ENCODE measurements around the gene CLPTM1L.

The CLPTM1L gene

DNA sequence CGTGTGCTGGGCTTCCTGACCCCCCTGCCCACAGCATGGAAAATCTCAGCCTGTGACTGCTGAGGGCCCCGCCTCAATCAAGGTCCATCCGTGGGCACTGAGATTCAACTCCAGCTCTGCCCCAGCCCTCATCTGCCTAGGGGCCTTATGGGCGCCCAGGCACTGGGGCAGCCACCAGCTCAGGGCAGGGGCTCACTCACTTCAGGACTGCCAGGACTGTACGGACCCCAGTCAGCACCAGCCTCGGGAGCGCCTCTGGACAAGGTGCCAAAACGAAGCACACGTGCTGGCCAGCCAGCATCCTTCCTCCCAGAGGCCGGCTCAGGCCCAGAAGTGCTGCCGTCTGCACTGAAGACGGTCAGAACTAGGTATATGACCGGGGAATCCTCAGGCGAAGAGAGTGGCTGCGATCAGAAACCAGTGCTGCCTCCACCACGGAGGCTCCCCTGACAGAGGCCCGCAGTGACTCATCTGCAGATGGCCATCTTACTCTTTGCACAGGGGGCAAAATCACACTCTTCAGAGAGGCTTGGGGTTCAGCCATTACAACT lies 19.6 kb downstream of the CLPTM1L start:
- no peak for DNase-seq

DNA sequence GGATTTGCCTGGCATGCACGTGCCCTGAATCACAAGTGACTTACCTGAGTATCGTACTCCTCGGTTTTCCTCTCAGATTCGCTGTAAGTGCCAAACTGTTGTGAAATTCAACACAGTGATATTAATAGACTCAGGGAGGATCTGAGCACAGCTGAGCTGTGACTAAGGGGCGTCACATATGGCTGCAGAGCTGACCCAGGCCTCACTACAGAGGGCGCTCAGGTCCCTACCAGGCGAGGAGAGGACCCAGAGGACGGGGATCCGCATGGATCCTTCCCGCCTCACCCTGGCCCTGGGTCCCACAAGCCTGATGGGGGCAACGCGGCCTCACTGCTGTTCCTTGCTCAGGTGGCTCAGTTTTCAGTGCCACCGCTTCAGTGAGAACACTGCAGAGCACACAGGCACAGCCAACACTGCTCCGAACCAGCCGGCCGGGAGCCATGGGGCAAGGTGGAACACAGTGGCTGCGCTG lies 20.1 kb downstream of the CLPTM1L start:
- no peak for DNase-seq

DNA sequence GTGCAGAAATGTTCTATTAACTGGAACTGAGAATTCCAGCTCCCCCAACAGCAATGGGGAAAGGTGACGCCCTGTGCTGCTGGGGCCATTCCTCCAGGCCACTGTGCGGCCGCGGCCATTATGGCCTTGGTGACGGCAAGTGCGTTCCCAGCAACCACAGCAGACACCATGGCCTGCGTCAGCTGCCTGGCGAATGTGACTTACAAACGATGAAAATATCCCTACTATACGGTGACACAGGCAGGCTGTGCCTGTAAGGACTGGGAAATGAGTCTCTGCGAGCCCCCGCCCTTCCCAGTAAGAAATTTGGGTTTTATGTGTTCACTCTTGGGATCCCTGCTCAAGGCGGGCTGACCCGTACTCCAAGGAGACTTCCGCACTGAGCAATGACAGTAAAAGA lies 20.6 kb downstream of the CLPTM1L start:
- no peak for DNase-seq

DNA sequence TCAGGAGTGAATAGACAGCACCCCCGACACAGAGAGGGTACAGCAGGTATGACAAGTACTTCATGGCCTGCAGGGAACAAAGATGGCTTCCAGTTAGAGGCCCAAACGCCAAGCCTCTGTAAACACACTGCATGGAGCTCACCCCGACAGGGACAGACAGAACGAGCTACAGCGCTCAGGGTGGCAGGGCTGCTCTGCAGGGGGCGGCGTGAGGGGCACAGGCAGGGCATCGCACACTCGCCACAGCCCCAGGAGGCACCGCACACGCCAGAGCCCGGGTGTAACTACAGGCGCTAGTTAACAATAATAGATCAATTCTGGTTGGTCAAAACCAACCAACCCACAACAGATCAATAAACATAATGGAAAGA lies 21.1 kb downstream of the CLPTM1L start:
- DNase-seq, result no peak

DNA sequence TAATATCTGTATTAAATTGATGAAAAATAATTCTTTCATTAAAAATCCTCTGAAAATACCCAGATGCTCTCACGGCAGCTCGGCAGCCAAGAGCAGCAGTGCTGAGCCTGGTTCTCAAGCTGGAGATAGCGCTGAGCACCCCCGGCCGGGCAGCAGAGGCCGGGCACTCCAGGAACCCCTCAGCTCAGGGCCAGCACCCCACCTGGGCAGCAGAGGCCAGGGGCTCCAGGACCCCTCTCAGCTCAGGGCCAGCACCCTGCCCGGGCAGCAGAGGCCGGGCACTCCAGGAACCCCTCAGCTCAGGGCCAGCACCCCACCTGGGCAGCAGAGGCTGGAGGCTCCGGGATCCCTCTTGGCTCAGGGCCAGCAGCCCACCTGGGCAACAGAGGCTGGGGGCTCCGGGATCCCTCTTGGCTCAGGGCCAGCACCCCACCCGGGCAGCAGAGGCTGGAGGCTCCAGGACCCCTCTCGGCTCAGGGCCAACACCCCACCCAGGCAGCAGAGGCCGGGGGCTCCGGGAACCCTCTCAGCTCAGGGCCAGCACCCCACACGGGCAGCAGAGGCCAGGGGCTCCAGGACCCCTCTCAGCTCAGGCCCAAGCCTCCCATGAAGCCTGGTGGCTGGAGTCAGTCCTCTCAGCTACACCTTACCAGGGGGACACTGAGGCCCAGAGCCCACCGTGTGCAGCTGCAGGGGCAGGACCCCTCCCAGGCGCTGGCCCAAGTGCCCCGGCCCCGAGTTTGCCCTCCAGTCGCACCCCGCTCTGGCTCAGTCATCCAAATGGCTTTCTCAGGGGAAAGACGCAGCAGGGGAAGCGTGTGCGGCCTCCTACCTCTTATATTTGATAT lies 21.7 kb downstream of the CLPTM1L start:
- DNase-seq, result no peak

DNA sequence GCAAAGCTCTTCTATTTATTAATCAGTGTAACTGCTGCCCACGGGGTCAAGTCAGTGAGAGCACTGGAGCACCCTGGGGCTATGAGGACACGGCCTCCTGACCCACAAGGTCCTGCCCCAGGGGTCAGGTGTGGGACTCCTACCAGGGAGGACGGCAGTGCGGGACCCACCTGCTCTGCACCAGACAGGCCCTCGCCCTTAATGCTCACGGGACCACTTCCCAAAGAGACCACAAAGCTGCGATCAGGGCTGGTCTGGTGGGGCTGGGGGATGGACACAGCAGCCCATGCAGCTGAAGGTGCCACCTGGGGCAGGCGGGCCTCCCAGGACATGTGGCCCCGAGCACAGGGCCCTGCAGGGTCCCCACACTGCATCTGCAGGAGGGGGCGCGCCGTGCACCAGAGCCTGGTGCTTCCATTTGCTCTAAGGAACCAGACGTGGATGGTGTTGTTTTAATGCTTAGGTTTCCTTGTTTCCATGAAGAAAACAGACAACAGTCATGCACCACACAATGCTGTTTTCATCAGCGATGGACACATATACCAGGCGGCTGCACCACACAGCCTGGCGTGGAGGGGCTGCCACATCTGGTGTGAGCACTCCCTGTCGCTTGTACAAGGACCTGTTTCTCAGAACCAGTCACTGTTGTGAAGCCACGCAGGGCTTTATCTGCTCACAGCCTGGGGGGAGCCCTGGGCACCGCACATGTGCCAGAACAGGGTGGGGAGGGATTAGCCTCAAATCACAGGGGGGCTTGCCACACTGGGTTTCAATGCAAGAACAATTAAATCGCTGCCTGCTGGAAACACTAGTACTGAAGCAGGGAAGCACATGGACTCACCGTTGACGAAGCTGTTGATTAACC lies 22.6 kb downstream of the CLPTM1L start:
- no peak for DNase-seq

DNA sequence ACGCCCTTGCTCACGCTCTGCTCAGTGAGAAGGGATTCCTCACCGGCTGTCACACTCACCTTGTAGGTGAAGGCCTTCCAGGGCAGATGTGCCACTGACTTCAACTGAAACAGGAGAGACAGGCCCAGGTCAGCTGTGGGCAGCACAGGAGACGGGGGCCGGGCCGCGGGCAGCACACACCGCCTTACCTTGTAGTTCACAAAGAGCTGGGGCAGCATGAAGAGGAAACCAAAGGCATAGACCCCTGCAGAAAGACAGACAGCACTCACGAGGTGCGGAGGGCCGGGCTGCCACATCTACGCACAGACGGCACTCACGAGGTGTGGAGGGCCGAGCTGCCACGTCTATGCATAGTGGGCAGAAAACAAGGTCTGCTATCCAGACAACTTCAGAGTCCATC lies 23.3 kb downstream of the CLPTM1L start:
- no peak for DNase-seq

DNA sequence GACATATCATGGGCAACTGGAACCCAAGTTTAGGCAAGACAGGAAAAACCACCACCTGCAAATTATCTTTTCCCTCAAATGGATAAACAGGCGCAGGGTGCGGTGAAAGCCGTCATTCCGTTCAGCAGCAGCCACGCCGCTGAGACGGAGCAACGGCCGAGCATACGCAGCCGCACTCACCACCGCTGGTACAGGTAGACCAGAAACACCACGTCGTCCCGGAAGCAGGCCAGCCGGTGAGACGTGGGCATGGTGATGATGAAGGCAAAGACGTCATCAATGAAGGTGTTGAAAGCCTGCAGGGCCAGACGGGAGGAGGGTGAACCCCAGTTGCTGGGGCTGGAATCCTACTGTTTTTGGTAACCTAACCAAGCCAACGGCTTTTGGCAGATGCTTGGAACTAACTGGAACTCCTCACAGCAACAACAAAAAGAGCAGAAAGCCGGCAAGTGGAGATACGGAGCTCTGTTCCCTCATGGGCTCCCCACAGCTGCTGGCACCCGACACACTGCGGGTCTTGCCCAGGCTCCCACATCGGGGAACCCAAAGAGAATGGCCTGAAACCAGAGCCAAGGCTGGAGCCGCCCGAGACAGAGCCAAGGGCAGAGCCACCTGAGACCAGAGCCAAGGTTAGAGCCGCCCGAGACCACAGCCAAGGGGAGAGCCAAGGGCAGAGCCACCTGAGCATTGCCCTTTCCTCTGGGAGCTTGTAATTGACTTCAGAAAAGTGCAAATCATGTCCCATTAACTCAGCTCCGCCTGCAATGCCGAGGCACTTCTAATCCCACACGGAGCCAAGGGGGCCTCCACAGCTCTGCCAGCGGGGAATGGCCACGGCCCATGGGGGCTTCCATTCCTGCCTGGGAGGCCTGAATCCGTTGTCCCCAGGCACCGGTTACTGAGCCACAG lies 24.2 kb downstream of the CLPTM1L start:
- no peak for DNase-seq

DNA sequence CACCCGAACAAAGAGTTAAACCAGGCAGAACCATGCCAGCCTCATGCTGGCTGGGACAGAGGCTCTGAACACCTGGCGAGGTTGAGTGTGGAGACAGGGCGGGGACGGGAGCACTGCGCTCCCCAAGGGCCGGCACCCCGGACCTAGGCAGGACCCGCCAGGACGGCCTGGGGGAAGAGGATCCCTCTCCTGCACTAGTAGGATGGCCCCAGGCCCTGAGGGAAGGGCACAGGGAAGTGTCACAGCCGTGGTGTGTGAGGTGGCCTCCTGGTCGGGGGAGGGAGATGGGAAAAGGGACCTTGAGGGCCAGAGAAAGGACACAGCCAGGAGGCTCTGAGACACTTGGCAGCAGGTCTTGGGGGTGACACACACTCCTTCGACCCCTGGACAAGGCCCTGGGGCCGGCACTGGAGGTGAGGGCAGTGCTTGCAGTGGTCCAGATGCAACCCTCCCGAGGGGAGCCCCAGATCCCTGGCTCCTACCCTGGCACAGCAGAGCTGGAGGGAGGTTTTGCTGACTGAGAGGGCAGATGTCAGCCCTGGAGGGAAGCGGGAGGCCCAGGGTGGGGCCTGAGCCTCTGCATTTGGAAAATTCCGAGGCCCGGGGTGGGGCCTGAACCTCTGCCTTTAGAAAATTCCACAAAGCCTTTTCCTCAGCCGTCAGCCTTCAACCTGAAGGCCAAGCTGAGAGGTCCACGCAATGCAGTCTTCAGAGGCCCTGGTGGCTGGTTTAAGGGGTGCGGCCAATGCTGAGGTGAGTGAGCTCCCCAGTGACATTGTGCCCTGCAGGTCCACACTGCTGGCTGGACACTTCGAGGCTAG lies 25.3 kb downstream of the CLPTM1L start:
- DNase-seq, result no peak

DNA sequence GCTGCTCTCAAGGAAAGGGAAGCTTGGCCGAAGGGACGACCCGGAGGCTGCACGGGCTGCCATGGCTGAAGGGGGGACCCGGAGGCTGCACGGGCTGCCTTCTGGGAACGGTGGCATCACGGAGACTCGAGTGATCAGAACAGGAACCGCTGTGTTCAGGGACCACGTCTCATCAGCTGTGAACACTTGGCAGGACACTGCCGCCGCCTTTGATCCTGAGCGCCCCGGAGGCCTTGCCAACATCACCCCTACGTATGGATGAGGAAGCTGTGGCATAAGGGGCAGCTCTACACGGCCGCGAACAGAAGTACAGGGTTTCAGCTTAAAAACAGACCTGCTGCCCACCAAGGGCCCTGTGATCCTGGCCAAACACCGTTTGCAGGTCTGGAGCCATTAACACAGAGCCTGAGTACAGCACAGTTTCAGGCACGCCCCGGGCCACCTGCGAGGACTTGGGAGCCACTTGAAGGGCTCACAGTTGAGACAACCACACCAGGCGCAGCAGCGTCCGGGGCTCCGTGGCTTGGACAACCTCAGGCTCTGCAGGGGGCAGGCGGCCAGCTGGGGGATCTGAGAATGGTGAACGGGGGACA lies 26.1 kb downstream of the CLPTM1L start:
- DNase-seq, result no peak

DNA sequence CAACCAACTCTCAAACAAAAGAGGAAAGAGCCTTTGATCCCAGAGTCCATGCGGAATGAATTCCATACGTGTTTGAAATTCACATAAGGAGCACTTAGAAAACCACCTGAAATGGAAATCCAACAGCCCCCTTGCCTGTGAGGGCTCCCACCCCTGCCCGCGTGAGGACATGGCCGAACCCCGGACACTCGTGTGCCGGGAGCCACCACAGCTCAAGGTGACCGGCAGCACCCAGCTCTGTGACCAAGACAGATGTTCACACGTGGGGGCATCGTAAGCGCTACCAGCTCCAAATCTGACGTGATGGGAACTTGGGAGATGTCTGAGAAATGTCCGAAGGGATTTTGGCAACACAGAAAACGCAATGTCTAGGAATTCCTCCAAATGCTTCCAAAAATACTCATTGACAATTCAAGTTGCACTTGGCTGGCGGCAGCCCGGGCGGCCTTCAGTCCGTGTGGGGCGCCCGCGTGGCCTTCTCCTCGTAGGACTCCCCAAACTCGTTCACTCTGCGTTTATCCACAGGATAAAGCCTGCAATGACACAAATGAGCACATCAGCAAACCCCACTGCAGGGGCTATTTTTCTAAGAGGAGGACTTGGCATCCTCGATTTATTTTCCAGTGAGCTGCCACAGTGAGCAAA lies 26.9 kb downstream of the CLPTM1L start:
- no peak for DNase-seq

DNA sequence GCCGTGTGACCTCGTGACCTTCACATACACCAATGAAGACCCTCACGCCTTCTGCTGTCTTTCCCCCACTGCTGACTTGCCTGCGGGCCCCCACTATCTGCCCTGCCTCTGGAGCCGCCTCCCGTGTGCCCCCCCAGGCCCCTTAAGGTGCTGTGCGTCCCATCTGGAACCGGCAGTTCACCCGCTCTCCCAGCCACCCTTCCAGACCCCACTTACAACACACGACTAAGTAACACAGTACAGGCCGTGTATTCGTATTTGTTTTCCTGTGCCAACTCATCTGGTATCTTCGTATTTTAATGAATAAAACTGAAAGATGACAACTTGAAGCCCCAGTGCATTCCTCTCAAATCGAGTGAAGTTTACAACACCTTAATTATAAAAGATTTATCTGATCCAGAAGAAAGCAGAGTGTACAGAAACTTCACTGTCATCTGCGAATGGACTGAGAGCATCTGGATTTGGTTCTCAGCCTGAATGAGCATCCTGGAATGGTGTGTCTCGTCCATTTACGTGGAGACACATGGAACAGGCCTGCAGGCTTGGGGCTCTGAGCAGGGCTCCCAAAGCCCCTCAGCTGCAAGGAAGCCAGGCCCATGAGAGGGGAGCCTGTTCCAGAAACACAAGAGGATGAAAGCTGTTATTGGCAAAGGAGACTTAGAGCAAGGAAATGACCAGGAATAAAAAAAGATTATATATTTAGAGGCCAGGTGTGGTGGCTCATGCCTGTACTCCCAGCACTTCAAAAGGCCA lies 28.1 kb downstream of the CLPTM1L start:
- DNase-seq, result no peak

DNA sequence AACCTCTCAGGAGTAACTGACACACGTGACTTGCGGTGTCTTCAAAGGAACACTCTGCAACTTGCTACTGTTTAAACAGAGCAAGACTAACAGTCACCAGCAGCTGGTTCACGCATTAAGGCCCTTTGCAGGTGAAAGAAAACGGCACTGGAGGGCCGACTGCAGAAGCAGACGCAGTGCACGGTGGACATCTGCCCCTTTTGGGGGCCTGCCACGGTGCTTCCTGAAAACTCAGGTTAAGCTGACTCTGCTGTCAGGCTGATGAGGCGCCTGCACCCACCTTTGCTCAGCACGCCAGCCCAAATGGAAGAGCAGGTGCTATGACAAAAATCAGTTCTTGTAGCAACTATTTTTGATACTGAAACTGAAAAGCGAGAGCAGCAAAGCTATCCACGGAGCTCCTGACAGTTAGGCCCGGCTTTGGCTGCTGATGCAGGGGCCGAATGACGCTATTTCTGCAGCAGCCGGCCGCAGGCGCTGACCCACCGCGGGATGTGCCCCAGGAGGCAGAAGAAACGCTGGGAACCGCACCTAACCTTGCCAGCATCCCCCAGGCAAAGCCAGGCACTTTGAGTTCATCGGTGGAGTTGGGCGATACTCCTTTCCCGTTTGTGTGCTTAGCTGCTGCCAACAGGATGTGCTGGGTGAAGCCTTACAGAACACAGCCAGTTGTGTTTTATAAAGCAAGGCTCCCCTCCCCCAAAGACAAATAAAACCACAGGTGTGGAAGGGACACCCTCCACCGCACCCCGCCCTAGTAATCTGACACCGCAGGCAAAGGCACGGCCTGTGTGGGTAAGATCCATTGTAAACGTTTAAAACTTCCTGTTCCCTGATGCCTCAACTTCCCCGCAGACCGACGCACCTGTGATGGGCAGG lies 29.0 kb downstream of the CLPTM1L start:
- DNase-seq, result peak; percentile 59

DNA sequence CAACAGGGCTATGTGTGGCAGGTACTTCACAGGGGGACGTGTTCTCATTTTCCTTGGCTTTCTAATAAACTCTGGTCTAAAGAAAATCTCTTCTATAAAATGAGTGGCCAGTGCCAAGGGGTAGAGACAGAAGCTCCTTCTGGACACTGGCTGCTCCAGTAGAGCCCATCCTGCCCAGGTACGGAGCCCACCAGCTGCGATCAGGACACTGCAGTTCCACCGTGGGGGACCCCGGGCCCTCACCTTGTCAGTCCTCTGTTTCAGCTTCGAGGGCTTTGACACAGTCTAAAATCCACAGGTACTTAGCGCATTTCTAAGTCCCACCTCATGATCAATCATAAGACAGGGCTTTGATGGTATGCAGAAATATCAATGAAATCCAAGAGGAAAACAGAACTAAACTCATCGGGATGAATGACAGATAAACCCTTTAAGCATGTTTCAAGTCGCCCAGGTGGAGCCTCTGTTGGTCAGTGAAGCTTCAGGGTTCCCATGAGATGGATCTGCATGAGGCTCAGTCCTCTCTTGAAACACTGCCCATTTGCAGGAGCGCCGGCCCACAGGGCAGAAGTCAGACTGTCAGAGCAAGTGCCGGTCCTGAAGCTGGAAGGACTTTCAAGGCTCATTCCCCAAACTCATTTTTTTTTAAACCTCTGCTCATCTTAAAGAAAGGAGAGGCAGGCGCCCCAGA lies 29.7 kb downstream of the CLPTM1L start:
- DNase-seq, result no peak

DNA sequence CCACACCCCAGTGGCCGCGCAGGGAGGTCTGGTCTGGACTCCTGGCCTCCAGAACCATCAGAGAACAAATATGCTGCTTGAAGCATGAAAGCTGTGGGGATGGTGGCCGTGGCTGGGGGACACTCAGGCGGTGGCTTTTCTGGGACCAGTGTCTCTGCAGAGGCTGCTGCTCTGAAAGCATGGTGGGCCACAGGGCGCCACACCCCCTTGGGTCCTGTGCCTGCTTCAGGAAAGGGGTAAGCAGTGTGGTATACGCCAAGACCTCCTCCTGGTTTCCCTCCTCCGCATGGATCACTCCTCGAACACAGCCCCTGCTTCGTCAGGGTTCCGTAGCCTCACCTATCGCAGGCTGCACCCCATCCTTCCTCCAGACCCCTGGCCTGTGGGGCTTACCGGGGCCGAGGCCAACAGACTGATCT lies 30.3 kb downstream of the CLPTM1L start:
- DNase-seq, result no peak

DNA sequence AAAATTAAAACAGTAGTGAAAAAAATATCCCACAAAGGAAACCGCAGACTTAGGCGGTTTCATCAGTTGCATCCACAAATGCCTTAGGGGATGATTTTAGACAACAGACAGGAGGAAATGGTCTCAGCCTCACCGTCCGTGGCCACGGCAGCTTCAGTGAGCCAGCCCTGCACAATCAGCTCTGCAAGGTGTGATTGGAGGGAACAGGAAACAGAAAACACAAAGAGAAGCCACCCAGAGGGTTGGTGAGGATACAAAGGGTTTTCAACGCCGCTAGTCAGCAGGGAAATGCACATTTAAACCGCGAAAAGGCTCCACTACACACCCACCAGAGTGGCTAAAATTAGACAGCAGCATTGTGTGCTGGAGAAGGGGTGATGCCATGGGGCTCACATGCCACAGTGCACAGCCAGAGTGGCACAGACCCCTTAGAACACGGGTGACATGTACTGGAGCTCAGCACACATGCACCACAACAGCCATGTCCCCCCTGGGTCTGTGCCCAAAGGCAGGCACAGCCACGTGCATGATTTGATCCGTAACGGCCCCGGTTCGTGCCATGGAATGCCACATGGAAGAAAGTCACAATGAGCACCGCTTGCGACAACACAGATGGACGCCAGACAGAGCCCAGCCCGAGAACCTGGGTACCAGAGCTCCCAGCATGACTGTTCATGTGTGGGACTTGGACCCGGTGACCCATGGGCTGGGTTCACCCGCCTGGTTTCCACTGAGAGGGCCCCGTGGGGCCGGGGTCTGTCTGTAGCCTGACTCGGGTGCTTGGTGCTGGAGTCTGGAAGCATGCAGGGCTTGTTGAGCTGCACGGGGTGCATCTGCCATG lies 31.7 kb downstream of the CLPTM1L start:
- DNase-seq, result peak; percentile 81

DNA sequence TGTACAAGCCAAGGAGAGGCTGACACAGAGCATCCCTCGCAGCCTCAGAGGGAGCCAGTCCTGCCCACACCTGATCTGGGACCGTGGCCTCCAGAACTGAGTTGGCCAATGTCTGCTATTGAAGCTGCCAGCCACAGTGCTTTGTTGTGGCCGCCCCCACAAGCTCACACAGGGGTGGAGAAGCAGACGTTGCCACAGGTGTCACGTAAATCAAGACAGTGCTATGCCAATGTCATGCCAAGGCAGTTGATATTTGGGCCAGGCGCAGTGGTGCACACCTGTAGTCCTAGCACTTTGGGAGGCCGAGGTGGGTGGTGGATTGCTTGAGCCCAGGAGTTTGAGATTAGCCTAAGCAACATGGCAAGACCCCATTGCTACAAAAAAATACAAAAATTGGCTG lies 32.7 kb downstream of the CLPTM1L start:
- no peak for DNase-seq
